Measurements from ENCODE around the gene CDKN2AIPNL. TPM values are rescaled to one million over a fixed set of nuclear protein-coding genes. Genes with fewer than 3 reads are reported as not detected.

The CDKN2AIPNL gene
- total and polyA plus RNA-seq, 11 donors = 26.6 to 87.5 (median 32.4) TPM

- 90 to 96% (median 92%) methylated on average over 8 of the region's 8 CpGs for WGBS, 4 donors
- TF ChIP-seq POLR2A (IDR thresholded peaks at IDR 0.05) = no peak
- Histone ChIP-seq H3K9me3 (no peaks in the 10 kb centered on the region), H3K4me3 (no peak overlapping the region), H3K4me1 (peaks cover 0 to 33% (median 22%) of the 10 kb centered on the region in 12 donors), H3K36me3 (no peaks in the 10 kb centered on the region), H3K27ac (no peak overlapping the region), H3K27me3 (no peaks in the 10 kb centered on the region)
- intact Hi-C loops (cut with DNase I) = no loop called here
- DNase-seq (no peak), ATAC-seq (no peak)
These were observed 43.8 kb upstream of the CDKN2AIPNL start for GRCh38 chr5:134455466-134455865.

- ATAC-seq (no peak), DNase-seq (no peak)
- Histone ChIP-seq H3K27ac (no peak overlapping the region), H3K27me3 (no peaks in the 10 kb centered on the region), H3K9me3 (no peaks in the 10 kb centered on the region), H3K4me1 (peaks cover 0 to 19% (median 9%) of the 10 kb centered on the region in 12 donors), H3K36me3 (no peaks in the 10 kb centered on the region), H3K4me3 (no peak overlapping the region)
- intact Hi-C loops (cut with DNase I) = no loop called here
- 76 to 78% (median 77%) methylated on average over 2 of the region's 2 CpGs for WGBS, 4 donors
- TF ChIP-seq POLR2A (IDR thresholded peaks at IDR 0.05) = no peak
- TF ChIP-seq CTCF (IDR thresholded peaks at IDR 0.05) = no peak
These were observed 41.3 kb upstream of the CDKN2AIPNL start for GRCh38 chr5:134453016-134453415.

GRCh38 chr5:134451936-134452505 is 40.3 kb upstream of the CDKN2AIPNL start:
- H3K9me3 ChIP-seq = no peaks in the 10 kb centered on the region
- H3K27me3 ChIP-seq = no peaks in the 10 kb centered on the region
- ATAC-seq (peak in 3 of 4 donors; percentile 47 to 87 (median 71)), DNase-seq (peak in 2 of 5 donors; percentile 47 to 70)
- no peak overlapping the region for H3K27ac ChIP-seq
- no peak overlapping the region for H3K4me3 ChIP-seq
- TF ChIP-seq CTCF (IDR thresholded peaks at IDR 0.05) (no peak), POLR2A (IDR thresholded peaks at IDR 0.05) (no peak)
- H3K4me1 ChIP-seq = peaks cover 0 to 17% (median 7%) of the 10 kb centered on the region in 12 donors
- WGBS, 4 donors = 26 to 87% (median 49%) methylated on average over 1 of the region's 1 CpG
- intact Hi-C loops (cut with DNase I) = no loop called here
- no peaks in the 10 kb centered on the region for H3K36me3 ChIP-seq

- 65 to 85% (median 82%) methylated on average over 3 of the region's 3 CpGs for WGBS, 4 donors
- Histone ChIP-seq H3K27me3 (no peaks in the 10 kb centered on the region), H3K4me3 (no peak overlapping the region), H3K9me3 (no peaks in the 10 kb centered on the region), H3K27ac (no peak overlapping the region), H3K4me1 (peaks cover 0 to 17% (median 7%) of the 10 kb centered on the region in 12 donors), H3K36me3 (no peaks in the 10 kb centered on the region)
- ATAC-seq (peak in 1 of 4 donors; percentile 13), DNase-seq (no peak)
- intact Hi-C loops (cut with DNase I) = no loop called here
- no peak for TF ChIP-seq POLR2A (IDR thresholded peaks at IDR 0.05)
- TF ChIP-seq CTCF (IDR thresholded peaks at IDR 0.05) = no peak
These were observed 39.7 kb upstream of the CDKN2AIPNL start for GRCh38 chr5:134451225-134451935.
